PC-9 (cell line): ENCODE measurements around the gene C10orf120. TPM values are rescaled to one million over a fixed set of nuclear protein-coding genes. Genes with fewer than 3 reads are reported as not detected.

Source experiments
- BruUV-seq: library from RNA; stranded (reverse); fragments of 400-500 nt; replicated peaks from 2 replicates; lab custom pipeline; 2021; lab: Mats Ljungman, UMichigan
- CTCF ChIA-PET: fragments of 300-600 bp; sonication (Branson Sonifier 250); formaldehyde crosslinking; loops from one replicate; lab custom pipeline; 2022; ENCODE audit warnings: antibody characterized with exemption; lab: Charles Lee
- POLR2A ChIA-PET: fragments of 300-600 bp; sonication (Branson Sonifier 250); formaldehyde crosslinking; loops from one replicate; lab custom pipeline; 2022; ENCODE audit warnings: antibody characterized with exemption; ENCODE audit not compliant: unreplicated experiment; lab: Charles Lee
- DNase-seq, 2 experiments: peaks; one replicate each; pipeline versions ENCODE4 v3.0.0 to v3.0.0-alpha.2; 2015 to 2022; ENCODE audit warnings: mixed read lengths in 1 of 2
- H2AFZ ChIP-seq: fragments of 200-600 bp; sonication (generic); 2 replicates; pipeline ENCODE4 v1.8.1; 2017; ENCODE audit warnings: antibody characterized with exemption
- H3F3A ChIP-seq: fragments of 200-600 bp; sonication (generic); 2 replicates; pipeline ENCODE4 v1.8.1; 2017; ENCODE audit warnings: antibody characterized with exemption, mild to moderate bottlenecking, low read depth; ENCODE audit not compliant: insufficient read depth
- H3K27ac ChIP-seq: fragments of 200-600 bp; sonication (generic); 2 replicates; pipeline ENCODE4 v1.6.1; 2016; ENCODE audit warnings: mixed run types
- H3K27me3 ChIP-seq: fragments of 200-600 bp; sonication (generic); 2 replicates; pipeline ENCODE4 v1.6.1; 2016; ENCODE audit warnings: low read depth, mixed run types; ENCODE audit not compliant: insufficient read depth
- H3K36me3 ChIP-seq: fragments of 200-600 bp; sonication (generic); 2 replicates; pipeline ENCODE4 v1.6.1; 2016; ENCODE audit warnings: low read depth, mixed run types
- H3K4me1 ChIP-seq: fragments of 200-600 bp; sonication (generic); replicated peaks from 2 replicates; pipeline ENCODE4 v1.6.1; 2016; ENCODE audit warnings: mixed run types; ENCODE audit not compliant: insufficient read depth
- H3K4me2 ChIP-seq: fragments of 200-600 bp; sonication (generic); 2 replicates; pipeline ENCODE4 v1.6.1; 2017; ENCODE audit warnings: mixed run types
- H3K4me3 ChIP-seq: fragments of 200-600 bp; sonication (generic); 2 replicates; pipeline ENCODE4 v1.6.1; 2016; ENCODE audit warnings: mixed run types
- H3K79me2 ChIP-seq: fragments of 200-600 bp; sonication (generic); 2 replicates; pipeline ENCODE4 v1.6.1; 2017; ENCODE audit warnings: low read depth, mixed run types
- H3K9me2 ChIP-seq: fragments of 200-600 bp; sonication (generic); 2 replicates; pipeline ENCODE4 v1.8.1; 2017; ENCODE audit warnings: mild to moderate bottlenecking; ENCODE audit not compliant: insufficient read depth
- H3K9me3 ChIP-seq: fragments of 200-600 bp; sonication (generic); 2 replicates; pipeline ENCODE4 v1.8.1; 2016; ENCODE audit warnings: low read depth; ENCODE audit not compliant: insufficient read depth
- H4K20me1 ChIP-seq: fragments of 200-600 bp; sonication (generic); 2 replicates; pipeline ENCODE4 v1.8.1; 2017; ENCODE audit not compliant: insufficient read depth
- EZH2 ChIP-seq: fragments of 200-600 bp; sonication (generic); IDR thresholded peaks from 2 replicates; pipeline ENCODE4 v1.8.0; 2017; ENCODE audit warnings: antibody characterized with exemption, low read depth
- intact Hi-C: fragments of 100-400 bp; cut with micrococcal nuclease; formaldehyde crosslinking; loops from one replicate; pipeline ENCODE4 v1.10.0; 2022; ENCODE audit not compliant: unreplicated experiment
- total RNA-seq: library from RNA; stranded (reverse); gene quantifications from 2 replicates; pipeline ENCODE4 v1.2.3, GENCODE V29; 2021
- TF ChIP-seq, protein P1 (sequence below): fragments of 200-600 bp; sonication (generic); conservative IDR thresholded peaks from 2 replicates; pipeline ENCODE4 v1.6.1; 2017; ENCODE audit warnings: mixed run types, antibody characterized with exemption, mild to moderate bottlenecking, moderate library complexity

Gene C10orf120
- total RNA-seq, 1 experiment from 2014 or later, result not detected

DNA sequence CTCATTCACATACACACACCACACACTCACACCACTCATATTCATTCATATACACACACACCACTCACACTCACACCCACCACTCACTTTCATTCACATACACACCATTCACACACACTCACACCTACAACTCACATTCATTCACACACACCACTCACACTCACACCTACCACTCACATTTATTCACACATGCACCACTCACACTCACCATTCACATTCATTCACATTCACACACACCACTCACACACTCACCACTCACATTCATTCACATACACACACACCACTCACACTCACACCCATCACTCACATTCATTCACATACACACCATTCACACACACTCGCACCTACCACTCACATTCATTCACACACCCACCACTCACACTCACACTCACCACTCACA lies 25.4 kb upstream of the C10orf120 start:
- H3K36me3 ChIP-seq, result no peaks in the 10 kb centered on the region
- H3K9me2 ChIP-seq, result no peaks in the 10 kb centered on the region
- H3F3A ChIP-seq, result no peaks in the 10 kb centered on the region
- no peak overlapping the region for H3K4me3 ChIP-seq
- intact Hi-C loops, result no loop called here
- H3K4me2 ChIP-seq, result no peak overlapping the region
- DNase-seq, result no peak
- no peaks in the 10 kb centered on the region for H3K79me2 ChIP-seq
- ChIA-PET POLR2A (no interaction called here), CTCF (no interaction called here)
- no peaks in the 10 kb centered on the region for H3K4me1 ChIP-seq
- TF ChIP-seq EZH2, result no peak
- TF ChIP-seq, protein P1, sequence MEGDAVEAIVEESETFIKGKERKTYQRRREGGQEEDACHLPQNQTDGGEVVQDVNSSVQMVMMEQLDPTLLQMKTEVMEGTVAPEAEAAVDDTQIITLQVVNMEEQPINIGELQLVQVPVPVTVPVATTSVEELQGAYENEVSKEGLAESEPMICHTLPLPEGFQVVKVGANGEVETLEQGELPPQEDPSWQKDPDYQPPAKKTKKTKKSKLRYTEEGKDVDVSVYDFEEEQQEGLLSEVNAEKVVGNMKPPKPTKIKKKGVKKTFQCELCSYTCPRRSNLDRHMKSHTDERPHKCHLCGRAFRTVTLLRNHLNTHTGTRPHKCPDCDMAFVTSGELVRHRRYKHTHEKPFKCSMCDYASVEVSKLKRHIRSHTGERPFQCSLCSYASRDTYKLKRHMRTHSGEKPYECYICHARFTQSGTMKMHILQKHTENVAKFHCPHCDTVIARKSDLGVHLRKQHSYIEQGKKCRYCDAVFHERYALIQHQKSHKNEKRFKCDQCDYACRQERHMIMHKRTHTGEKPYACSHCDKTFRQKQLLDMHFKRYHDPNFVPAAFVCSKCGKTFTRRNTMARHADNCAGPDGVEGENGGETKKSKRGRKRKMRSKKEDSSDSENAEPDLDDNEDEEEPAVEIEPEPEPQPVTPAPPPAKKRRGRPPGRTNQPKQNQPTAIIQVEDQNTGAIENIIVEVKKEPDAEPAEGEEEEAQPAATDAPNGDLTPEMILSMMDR, result no peak
- H3K9me3 ChIP-seq, result no peaks in the 10 kb centered on the region
- H4K20me1 ChIP-seq, result no peaks in the 10 kb centered on the region
- H2AFZ ChIP-seq, result no peak overlapping the region
- H3K27me3 ChIP-seq, result peaks cover 33% of the 10 kb centered on the region
- no peak overlapping the region for H3K27ac ChIP-seq
- no TSS peak for BruUV-seq

DNA sequence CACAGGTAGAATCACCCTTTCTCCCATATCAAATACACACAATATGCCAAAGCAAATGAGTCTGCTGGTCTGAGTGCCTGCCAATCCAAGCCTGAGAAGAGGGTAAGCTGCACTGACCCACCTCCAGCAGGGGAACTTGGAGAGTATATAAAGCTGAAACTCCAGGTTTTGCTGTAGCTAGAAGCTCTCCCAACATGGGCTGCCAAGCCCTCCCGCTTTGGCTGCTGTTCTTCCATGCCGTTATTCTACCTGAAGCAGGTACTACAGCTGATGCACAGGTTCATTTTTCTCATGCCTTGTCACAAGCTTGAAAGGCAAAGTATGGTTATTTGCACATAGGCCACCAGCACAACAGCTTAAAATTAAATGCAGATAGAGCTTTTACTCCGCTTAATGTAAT lies 21.5 kb upstream of the C10orf120 start:
- H2AFZ ChIP-seq, result no peak overlapping the region
- no peaks in the 10 kb centered on the region for H3K9me2 ChIP-seq
- CTCF ChIA-PET, result interaction anchor here (0.6 kb wide), 1 partner anchor 173 kb away, joined by 6 read pairs; no protein-coding TSS in a partner anchor
- no peak overlapping the region for H3K4me2 ChIP-seq
- intact Hi-C loops, result no loop called here
- H3K36me3 ChIP-seq, result no peaks in the 10 kb centered on the region
- H3K27me3 ChIP-seq, result peaks cover 47% of the 10 kb centered on the region
- no peaks in the 10 kb centered on the region for H4K20me1 ChIP-seq
- no peaks in the 10 kb centered on the region for H3K4me1 ChIP-seq
- H3K4me3 ChIP-seq, result no peak overlapping the region
- TF ChIP-seq EZH2, result no peak
- TF ChIP-seq, protein P1, result no peak
- BruUV-seq, result no TSS peak
- H3F3A ChIP-seq, result no peaks in the 10 kb centered on the region
- POLR2A ChIA-PET, result no interaction called here
- no peak for DNase-seq
- no peaks in the 10 kb centered on the region for H3K79me2 ChIP-seq
- H3K9me3 ChIP-seq, result no peaks in the 10 kb centered on the region
- H3K27ac ChIP-seq, result no peak overlapping the region

- H3K9me2 ChIP-seq, result no peaks in the 10 kb centered on the region
- no peaks in the 10 kb centered on the region for H3K9me3 ChIP-seq
- no peaks in the 10 kb centered on the region for H3K36me3 ChIP-seq
- H3K4me3 ChIP-seq, result no peak overlapping the region
- no peaks in the 10 kb centered on the region for H4K20me1 ChIP-seq
- BruUV-seq, result no TSS peak
- ChIA-PET CTCF (no interaction called here), POLR2A (no interaction called here)
- no peak overlapping the region for H2AFZ ChIP-seq
- TF ChIP-seq EZH2, result no peak
- TF ChIP-seq, protein P1, result no peak
- no peaks in the 10 kb centered on the region for H3K79me2 ChIP-seq
- intact Hi-C loops, result no loop called here
- no peaks in the 10 kb centered on the region for H3F3A ChIP-seq
- H3K27me3 ChIP-seq, result peaks cover 62% of the 10 kb centered on the region
- DNase-seq, result no peak
- no peaks in the 10 kb centered on the region for H3K4me1 ChIP-seq
- no peak overlapping the region for H3K4me2 ChIP-seq
- no peak overlapping the region for H3K27ac ChIP-seq
These were observed 16.4 kb upstream of the C10orf120 start for GRCh38 chr10:122716025-122716424.
